GM12891 (cell line): ENCODE measurements around the gene DGCR8.

ENCODE experiments used
- DNase-seq: peaks from one replicate; pipeline ENCODE4 v3.0.0; 2011; ENCODE audit warnings: low spot score; ENCODE audit not compliant: insufficient read length
- FAIRE-seq: peaks from 2 replicates; lab custom pipeline; 2011; peaks lifted over from hg19 to GRCh38; lab: Jason Lieb, UNC
- PAX5 ChIP-seq: IDR thresholded peaks from 2 replicates; pipeline ENCODE4 v1.6.1; 2011; ENCODE audit warnings: low read length, moderate library complexity, mild to moderate bottlenecking; ENCODE audit not compliant: insufficient read depth, severe bottlenecking
- POLR2A ChIP-seq: IDR thresholded peaks from 2 replicates; pipeline ENCODE4 v1.6.1; 2011; ENCODE audit warnings: low read depth, low read length, control low read depth
- POLR2AphosphoS5 ChIP-seq: IDR thresholded peaks from 2 replicates; pipeline ENCODE4 v1.6.1; 2011; ENCODE audit warnings: low read depth, low read length, control low read depth
- POU2F2 ChIP-seq: IDR thresholded peaks from 2 replicates; pipeline ENCODE4 v1.6.1; 2011; ENCODE audit warnings: low read depth, mild to moderate bottlenecking, control low read depth, low read length, moderate library complexity
- SPI1 ChIP-seq: IDR thresholded peaks from 2 replicates; pipeline ENCODE4 v1.6.1; 2011; ENCODE audit warnings: low read depth, low read length, control low read depth
- TAF1 ChIP-seq: IDR thresholded peaks from 2 replicates; pipeline ENCODE4 v1.6.1; 2011; ENCODE audit warnings: low read depth, low read length, control low read depth

The DGCR8 gene

GRCh38 chr22:20124083-20124787 lies 44.2 kb downstream of the DGCR8 start:
- no peak for FAIRE-seq
- TF ChIP-seq POLR2A = no peak
- TF ChIP-seq PAX5 = no peak
- TF ChIP-seq SPI1 = no peak
- TF ChIP-seq TAF1 = no peak
- TF ChIP-seq POU2F2 = no peak
- TF ChIP-seq POLR2AphosphoS5 = no peak
- DNase-seq = no peak

- TF ChIP-seq SPI1 = no peak
- no peak for TF ChIP-seq PAX5
- no peak for TF ChIP-seq TAF1
- TF ChIP-seq POLR2A = no peak
- no peak for TF ChIP-seq POU2F2
- TF ChIP-seq POLR2AphosphoS5 = 0 out of 2 replicates have a peak, but pooled peaks have one; percentile 19
- no peak for FAIRE-seq
- DNase-seq = no peak
Measured at GRCh38 chr22:20125201-20126174, 45.4 kb downstream of the DGCR8 start.

DNA sequence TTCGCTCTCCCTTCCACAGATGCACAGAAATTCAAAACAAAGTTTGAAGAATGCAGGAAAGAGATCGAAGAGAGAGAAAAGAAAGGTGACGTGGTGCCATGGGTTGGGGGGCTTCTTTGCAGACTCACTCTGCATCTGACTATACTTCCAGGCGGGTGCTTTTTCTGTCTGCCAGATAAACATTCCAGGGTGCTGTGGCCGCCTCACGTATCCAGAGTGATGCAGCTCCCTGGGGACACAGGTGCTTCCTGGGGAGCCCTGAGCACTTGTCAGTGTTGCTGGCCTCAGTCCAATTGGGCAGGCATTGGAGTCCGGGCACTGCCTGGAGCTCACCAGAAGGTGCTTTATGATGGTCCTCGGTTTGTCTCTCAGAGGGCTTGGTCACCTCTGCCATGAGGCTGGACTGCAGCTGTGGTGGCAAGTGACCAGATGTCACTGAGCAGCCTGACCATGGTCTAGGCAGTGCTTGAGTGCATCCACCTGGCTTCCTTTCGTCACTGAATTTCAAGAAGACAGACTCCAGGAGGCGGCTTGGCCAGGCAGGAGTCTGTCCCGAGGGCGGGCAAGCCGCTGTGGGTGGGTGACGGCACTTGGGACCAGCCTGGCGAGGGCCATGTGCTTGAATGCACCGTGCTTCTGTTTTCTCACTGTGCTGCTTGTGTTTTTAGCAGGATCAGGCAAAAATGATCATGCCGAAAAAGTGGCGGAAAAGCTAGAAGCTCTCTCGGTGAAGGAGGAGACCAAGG lies 46.4 kb downstream of the DGCR8 start:
- DNase-seq = no peak
- no peak for FAIRE-seq
- TF ChIP-seq SPI1 (no peak), PAX5 (no peak), POU2F2 (no peak), POLR2AphosphoS5 (no peak), TAF1 (no peak), POLR2A (no peak)

DNA sequence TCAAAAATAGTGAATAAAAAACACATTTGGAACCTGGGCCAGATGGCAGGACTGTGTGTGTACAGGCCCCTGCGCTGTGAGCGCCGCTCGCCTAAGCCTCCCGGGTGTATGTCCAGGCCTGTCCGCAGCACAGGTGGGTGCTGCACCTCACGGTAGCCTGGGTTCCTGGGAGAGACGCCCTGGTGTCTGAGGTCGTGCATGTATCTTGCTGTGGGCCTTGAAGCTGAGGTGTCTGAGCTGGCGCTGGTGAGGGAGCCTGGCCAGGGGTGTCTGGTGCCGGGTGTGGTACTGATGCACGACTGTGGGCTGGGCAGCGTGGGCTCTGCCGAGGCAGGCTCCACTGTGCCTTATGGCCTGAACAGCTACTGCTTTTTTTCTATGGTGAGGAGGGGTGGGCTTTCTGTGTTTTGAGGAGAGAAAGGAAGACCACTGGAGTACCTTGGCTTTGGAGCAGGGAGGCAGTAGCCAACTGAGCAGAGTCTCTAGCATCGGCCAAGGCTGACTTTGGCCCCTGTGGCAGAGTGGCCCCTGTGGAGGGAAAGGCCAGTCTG lies 47.4 kb downstream of the DGCR8 start:
- TF ChIP-seq POLR2A (peak; percentile 56; the same call in 1 of the 2 replicates), TAF1 (no peak), POLR2AphosphoS5 (no peak; the same call in 1 of the 2 replicates), POU2F2 (peak; percentile 48)
- FAIRE-seq = no peak
- DNase-seq = no peak

DNA sequence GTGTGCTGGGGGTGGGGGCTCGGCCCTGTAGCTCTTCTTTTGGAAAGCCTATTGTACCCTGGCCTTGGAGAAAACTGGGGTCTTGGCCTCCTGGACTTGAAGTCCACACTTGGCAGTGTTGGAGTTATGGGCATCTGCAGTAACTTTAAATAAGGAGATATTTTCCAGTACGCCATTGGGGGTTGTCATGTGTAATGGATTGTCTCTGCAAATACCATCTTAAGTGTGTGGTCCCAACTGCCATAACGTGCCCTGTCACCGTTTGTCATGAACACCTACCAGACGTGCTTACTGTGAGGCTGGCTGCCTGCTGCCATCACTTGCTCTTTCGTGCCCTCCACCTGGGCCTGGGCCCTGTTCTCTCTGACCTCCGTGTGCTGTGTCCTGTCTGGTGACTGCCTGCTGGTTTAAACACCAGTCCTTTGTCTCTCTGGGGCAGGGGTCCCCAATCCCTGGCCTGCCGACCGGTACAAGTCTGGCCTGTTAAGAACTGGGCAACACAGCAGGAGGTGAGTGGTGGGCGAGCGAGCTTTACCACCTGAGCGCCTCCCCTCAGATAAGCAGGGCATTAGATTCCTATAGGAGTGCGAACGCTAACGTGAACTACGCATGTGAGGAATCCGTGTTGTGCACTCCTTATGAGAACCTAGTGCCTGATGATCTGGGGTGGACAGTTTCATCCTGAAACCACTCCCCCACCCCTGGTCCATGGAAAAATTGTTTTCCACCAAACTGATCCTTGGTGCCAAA lies 48.0 kb downstream of the DGCR8 start:
- FAIRE-seq = peak; percentile 66

GRCh38 chr22:20128619-20128901 lies 48.5 kb downstream of the DGCR8 start:
- TF ChIP-seq TAF1 (no peak), POLR2A (no peak), SPI1 (no peak), POU2F2 (no peak), PAX5 (no peak), POLR2AphosphoS5 (no peak)
- DNase-seq (no peak), FAIRE-seq (no peak)

More for the DNA sequence above, 48.0 kb downstream of the DGCR8 start:
- TF ChIP-seq POLR2A (peak; percentile 54), POLR2AphosphoS5 (peak; percentile 78), PAX5 (no peak), POU2F2 (peak; percentile 53; the same call in 1 of the 2 replicates), TAF1 (no peak), SPI1 (no peak)
- DNase-seq = no peak

DNA sequence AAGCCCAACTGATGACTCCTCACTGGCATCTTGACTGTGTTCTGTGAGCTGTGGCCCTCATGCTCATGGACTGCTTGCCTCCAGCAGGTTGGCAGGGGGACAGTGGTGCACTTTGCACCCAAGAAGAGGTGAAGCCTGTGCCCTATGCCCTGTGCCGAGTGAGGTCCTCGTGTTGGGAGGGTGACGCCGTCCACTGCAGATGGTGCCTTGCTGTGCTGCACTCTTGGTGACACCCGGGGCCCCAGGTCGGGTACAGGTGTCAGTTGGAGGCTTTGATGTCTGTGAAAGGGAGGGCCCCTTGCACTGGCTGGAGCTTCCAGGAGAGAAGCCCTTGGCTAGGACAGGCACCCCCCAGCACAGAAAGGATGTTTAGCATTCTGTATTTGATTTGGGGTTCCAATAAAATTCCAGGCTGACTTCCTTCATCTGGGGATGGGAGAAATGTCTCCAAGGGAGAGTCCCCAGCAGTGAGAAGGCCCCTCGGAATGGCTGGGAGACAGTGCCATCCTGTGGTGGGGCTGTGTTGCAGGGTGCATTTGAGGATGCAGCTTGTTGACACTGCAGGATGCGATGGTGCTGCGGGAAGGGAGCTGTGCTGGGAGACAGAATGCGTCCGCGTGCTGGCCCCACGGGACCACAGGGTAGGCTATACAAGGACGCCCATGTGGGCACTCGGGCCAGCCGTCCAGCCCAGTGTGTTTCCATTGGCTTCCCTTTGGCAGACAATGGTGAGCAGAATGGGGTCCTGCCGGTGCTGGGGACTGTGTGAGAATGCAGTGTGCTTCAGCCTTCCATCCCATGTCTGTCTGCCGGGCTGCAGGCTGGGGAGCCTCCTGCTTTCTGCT lies 49.1 kb downstream of the DGCR8 start:
- TF ChIP-seq POLR2A (no peak), POLR2AphosphoS5 (0 out of 2 replicates have a peak, but pooled peaks have one; percentile 6)
- DNase-seq (no peak), FAIRE-seq (peak; percentile 38)

DNA sequence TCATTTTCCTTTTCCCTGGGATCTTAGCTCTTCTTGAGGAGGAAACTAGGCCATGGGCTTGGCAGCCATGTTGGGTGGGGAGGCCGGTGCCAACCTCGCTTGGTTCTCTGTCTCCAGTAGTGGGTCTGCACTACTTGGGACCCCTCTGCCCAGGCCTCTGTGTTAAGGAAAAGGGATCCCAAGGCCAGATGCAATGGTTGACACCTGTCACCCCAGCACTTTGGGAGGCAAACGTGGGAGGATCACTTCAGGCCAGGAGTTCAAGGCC lies 49.6 kb downstream of the DGCR8 start:
- FAIRE-seq (no peak), DNase-seq (no peak)
- TF ChIP-seq POLR2AphosphoS5 (no peak), PAX5 (no peak), TAF1 (no peak), POLR2A (no peak), POU2F2 (no peak), SPI1 (no peak)
